Forelimb muscle (tissue), 1 donor: Measurements from ENCODE around the gene SDHB. TPM values are rescaled to one million over a fixed set of nuclear protein-coding genes. Genes with fewer than 3 reads are reported as not detected.

ENCODE experiments used
- DNase-seq: peaks from one replicate; pipeline ENCODE4 v3.0.0-alpha.2; 2013; ENCODE audit warnings: low read depth
- polyA plus RNA-seq: library from polyadenylated mRNA; unstranded; fragments of 120-200 nt; gene quantifications from one replicate; pipeline ENCODE4 v1.2.1, GENCODE V29; 2013; ENCODE audit not compliant: insufficient read length

SDHB gene
- polyA plus RNA-seq, 1 donor, result 95.5 TPM

- DNase-seq, result no peak
Measured at GRCh38 chr1:16986560-16986959, 67.3 kb downstream of the SDHB start.

GRCh38 chr1:16986113-16986512, 67.7 kb downstream of the SDHB start:
- no peak for DNase-seq

GRCh38 chr1:16984717-16985116, 69.1 kb downstream of the SDHB start:
- no peak for DNase-seq

GRCh38 chr1:16983649-16984048, 70.2 kb downstream of the SDHB start:
- DNase-seq, result no peak

GRCh38 chr1:16982902-16983301, 70.9 kb downstream of the SDHB start:
- no peak for DNase-seq

GRCh38 chr1:16981269-16981849, 72.5 kb downstream of the SDHB start:
- DNase-seq, result no peak

GRCh38 chr1:16980473-16981268, 73.2 kb downstream of the SDHB start, which contains the start of gene MFAP2:
TSS of gene MFAP2 (minus strand) at chr1:16980620. CDS start at chr1:16978273, 2,347 bp downstream.
- DNase-seq, result no peak

GRCh38 chr1:16979475-16980327, 74.1 kb downstream of the SDHB start:
- no peak for DNase-seq

- DNase-seq, result no peak
Measured at GRCh38 chr1:16978567-16979474, 75.0 kb downstream of the SDHB start.

- no peak for DNase-seq
Measured at GRCh38 chr1:16978139-16978538, 75.7 kb downstream of the SDHB start.

GRCh38 chr1:16977377-16977776, 76.5 kb downstream of the SDHB start:
- DNase-seq, result no peak

GRCh38 chr1:16976966-16977365, 76.9 kb downstream of the SDHB start:
- no peak for DNase-seq

- DNase-seq, result no peak
Measured at GRCh38 chr1:16975838-16976237, 78.0 kb downstream of the SDHB start.

- DNase-seq, result no peak
Measured at GRCh38 chr1:16975211-16975610, 78.6 kb downstream of the SDHB start.

- no peak for DNase-seq
Measured at GRCh38 chr1:16973215-16973614, 80.6 kb downstream of the SDHB start.

GRCh38 chr1:16972189-16972895, 81.5 kb downstream of the SDHB start:
- no peak for DNase-seq

GRCh38 chr1:16971341-16972188, 82.3 kb downstream of the SDHB start:
- no peak for DNase-seq

- no peak for DNase-seq
Measured at GRCh38 chr1:16970132-16970910, 83.5 kb downstream of the SDHB start.

GRCh38 chr1:16969651-16970050, 84.2 kb downstream of the SDHB start:
- DNase-seq, result no peak
